Adrenal gland (tissue), 12 donors: ENCODE measurements around the gene GAL. TPM values are rescaled to one million over a fixed set of nuclear protein-coding genes. Genes with fewer than 3 reads are reported as not detected.

Experiments used
- DNase-seq, 7 donors: peaks; one replicate each; pipeline ENCODE4 v3.0.0-alpha.2; 2019 to 2020
- H3K27ac ChIP-seq, 5 donors: fragments of 200-600 bp; sonication (generic) in 4 of 5; 1 replicate in 3 of 5; 2 replicates in 2 of 5; pipeline versions ENCODE4 v1.5.1 to v1.8.0; 2016 to 2020; ENCODE audit warnings: mild to moderate bottlenecking in 1 of 5
- H3K27me3 ChIP-seq: fragments of 200-600 bp; 2 replicates; pipeline ENCODE4 v1.8.0; 2021
- H3K36me3 ChIP-seq, 2 donors: fragments of 200-600 bp; replicated peaks in 1 of 2; 1 replicate in 1 of 2; 2 replicates in 1 of 2; pipeline versions ENCODE4 v1.5.1 to v1.8.0; 2018 to 2022
- H3K4me1 ChIP-seq, 2 donors: fragments of 200-600 bp; replicated peaks in 1 of 2; 1 replicate in 1 of 2; 2 replicates in 1 of 2; pipeline versions ENCODE4 v1.5.1 to v1.8.0; 2018 to 2021
- H3K4me3 ChIP-seq, 4 donors: fragments of 200-600 bp; sonication (generic) in 3 of 4; one replicate each; pipeline ENCODE4 v1.5.1; 2016 to 2018
- H3K9me3 ChIP-seq, 3 donors: fragments of 200-600 bp; sonication (generic) in 1 of 3; replicated peaks in 1 of 3; 1 replicate in 2 of 3; 2 replicates in 1 of 3; pipeline versions ENCODE4 v1.5.1 to v1.8.0; 2016 to 2021
- CTCF ChIP-seq, 6 experiments: fragments of 450-650 bp in 4 of 6; fragments of 200-600 bp in 2 of 6; sonication (generic) in 1 of 6; IDR thresholded peaks; 1 replicate in 5 of 6; 2 replicates in 1 of 6; pipeline versions ENCODE4 v1.5.1 to v1.8.0; 2016 to 2021; ENCODE audit warnings: antibody characterized with exemption in 6 of 6, mild to moderate bottlenecking in 2 of 6, moderate library complexity in 1 of 6
- POLR2A ChIP-seq, 2 donors: fragments of 450-650 bp; IDR thresholded peaks; one replicate each; pipeline ENCODE4 v1.6.1; 2017; ENCODE audit warnings: antibody characterized with exemption in 2 of 2, mild to moderate bottlenecking in 2 of 2, moderate library complexity in 1 of 2
- WGBS, 4 donors: extraction: QIAGEN DNeasy Blood & Tissue Kit in 2 of 4; methylation state at CpG; one replicate each; pipeline versions ENCODE4 v1.1.5 to v1.1.7; 2013 to 2017; 5-methylcytosine and 5-hydroxymethylcytosine counted together
- intact Hi-C, 2 donors: fragments of 100-400 bp; cut with DNase I; formaldehyde crosslinking; loops; one replicate each; pipeline versions ENCODE4 v1.14.1 to v1.15.0; 2022 to 2023
- polyA plus RNA-seq, 3 donors: library from polyadenylated mRNA; stranded (reverse); fragments of 200-250 nt in 2 of 3; fragments of 350-450 nt in 1 of 3; fragmentation: Illumina TruSeq in 1 of 3; extraction: RNeasy Lipid Tissue Mini Kit (QIAGEN cat#74804) in 1 of 3; gene quantifications; one replicate each; pipeline ENCODE4 v1.2.3, GENCODE V29; 2013 to 2014
- total RNA-seq, 9 donors: library from RNA; depleted of rRNA in 4 of 9; stranded (reverse); fragments of >200 nt in 4 of 9; fragments of 120-200 nt in 1 of 9; fragmentation: NEBNext Ultra II Directional in 1 of 9; extraction: Animal tissue kit (Norgen Biotek cat#: 25700) in 1 of 9; gene quantifications; one replicate each; pipeline versions ENCODE4 v1.1.0 to v1.2.4, GENCODE V29; 2013 to 2023
- donor health status: healthy with polysubstance abuse.
- donor health status: Bipolar disorder and iron deficiency.
- donor health status: DM: yes; HTN: yes; CAD: no.
- donor health status: DM: no; HTN: no; CAD: no.
- donor health status: DM: no; HTN: no; CAD: no.
- donor health status: DM: yes; HTN: yes; CAD: no.

GAL gene
- total and polyA plus RNA-seq, 12 donors = 0.36 to 1.8 (median 0.70) TPM; not detected in 6

- H3K4me1 ChIP-seq = peaks cover 0 to 4% of the 10 kb centered on the region in 2 donors
- peaks cover 4% of the 10 kb centered on the region for H3K27me3 ChIP-seq
- intact Hi-C loops = no loop called here
- WGBS, 4 donors = 90 to 97% (median 93%) methylated on average over 13 to 18 of the region's 18 CpGs
- no peaks in the 10 kb centered on the region for H3K9me3 ChIP-seq
- TF ChIP-seq CTCF (IDR thresholded peaks at IDR 0.05) (no peak), POLR2A (IDR thresholded peaks at IDR 0.05) (no peak)
- no peak overlapping the region for H3K27ac ChIP-seq
- H3K4me3 ChIP-seq = no peak overlapping the region
- no peaks in the 10 kb centered on the region for H3K36me3 ChIP-seq
- no peak for DNase-seq
Observed at GRCh38 chr11:68660066-68660810, 24.1 kb upstream of the GAL start.

DNA sequence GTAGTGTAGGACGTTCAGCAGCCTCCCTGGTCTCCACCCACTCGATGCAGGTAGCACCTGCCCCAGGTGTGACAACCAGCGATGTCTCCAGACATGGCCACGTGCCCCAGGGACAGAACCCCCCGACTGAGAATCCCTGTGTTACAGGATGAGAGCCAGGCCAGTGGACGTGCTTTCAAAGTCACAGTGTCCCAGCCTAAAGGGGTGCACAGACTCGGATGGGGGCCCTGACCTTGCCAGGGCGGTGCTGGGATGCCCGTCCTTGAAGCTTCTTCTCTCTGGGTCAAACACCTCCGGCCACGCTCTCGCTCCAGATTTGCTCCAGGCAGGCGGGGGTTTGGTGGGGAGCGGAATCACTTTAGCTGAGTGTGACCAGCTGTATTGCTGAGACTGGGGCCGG, 23.3 kb upstream of the GAL start:
- DNase-seq = no peak
- Histone ChIP-seq H3K9me3 (no peaks in the 10 kb centered on the region), H3K4me3 (no peak overlapping the region), H3K27me3 (peaks cover 4% of the 10 kb centered on the region), H3K36me3 (no peaks in the 10 kb centered on the region), H3K27ac (no peak overlapping the region), H3K4me1 (peaks cover 0 to 4% of the 10 kb centered on the region in 2 donors)
- TF ChIP-seq POLR2A (IDR thresholded peaks at IDR 0.05) (no peak), CTCF (IDR thresholded peaks at IDR 0.05) (no peak)
- intact Hi-C loops = no loop called here
- 70 to 96% (median 78%) methylated on average over 3 to 15 of the region's 15 CpGs for WGBS, 4 donors

- no peak for DNase-seq
- intact Hi-C loops = no loop called here
Observed at GRCh38 chr11:68661697-68662603, 22.4 kb upstream of the GAL start.

More at GRCh38 chr11:68661697-68662603, 22.4 kb upstream of the GAL start:
- TF ChIP-seq CTCF (IDR thresholded peaks at IDR 0.05) (no peak), POLR2A (IDR thresholded peaks at IDR 0.05) (no peak)
- H3K27ac ChIP-seq = no peak overlapping the region
- H3K36me3 ChIP-seq = no peaks in the 10 kb centered on the region
- 58 to 80% (median 72%) methylated on average over 11 to 18 of the region's 18 CpGs for WGBS, 4 donors
- H3K9me3 ChIP-seq = no peaks in the 10 kb centered on the region
- no peak overlapping the region for H3K4me3 ChIP-seq
- H3K27me3 ChIP-seq = peaks cover 4% of the 10 kb centered on the region
- H3K4me1 ChIP-seq = peaks cover 0 to 4% of the 10 kb centered on the region in 2 donors
